WTC11 (cell line): Measurements from ENCODE around the gene PPP4R4. TPM values are rescaled to one million over a fixed set of nuclear protein-coding genes. Genes with fewer than 3 reads are reported as not detected.

Experiments used
- ATAC-seq: fragments of 200-7000 bp; cut with Tn5 transposase; 2 replicates; pipeline ENCODE4 v1.10.0; 2021; ENCODE audit warnings: mild to moderate bottlenecking, moderate library complexity
- CTCF ChIA-PET: fragments of 300-600 bp; sonication (Branson Sonifier 250); formaldehyde crosslinking; loops from one replicate; lab custom pipeline; 2021; ENCODE audit warnings: antibody characterized with exemption; lab: Charles Lee
- POLR2A ChIA-PET: fragments of 350-600 bp; sonication (Branson Sonifier 250); formaldehyde crosslinking; loops from one replicate; lab custom pipeline; 2021; ENCODE audit warnings: antibody characterized with exemption; lab: Charles Lee
- DNase-seq: peaks from one replicate; pipeline ENCODE4 v3.0.0; 2021; ENCODE audit warnings: low spot score
- H3K27ac Mint-ChIP-seq: 2 replicates; pipeline ENCODE4 v1.8.0; 2021; ENCODE audit warnings: mixed read lengths
- H3K27me3 Mint-ChIP-seq: 2 replicates; pipeline ENCODE4 v1.8.0; 2021; ENCODE audit warnings: low read depth, mild to moderate bottlenecking, moderate library complexity, mixed read lengths
- H3K36me3 Mint-ChIP-seq: 2 replicates; pipeline ENCODE4 v1.8.0; 2021; ENCODE audit warnings: mixed read lengths
- H3K4me1 Mint-ChIP-seq: 2 replicates; pipeline ENCODE4 v1.8.0; 2022; ENCODE audit warnings: mixed read lengths
- H3K4me3 Mint-ChIP-seq: 2 replicates; pipeline ENCODE4 v1.8.0; 2021; ENCODE audit warnings: mild to moderate bottlenecking, moderate library complexity, mixed read lengths
- H3K9me3 Mint-ChIP-seq: 2 replicates; pipeline ENCODE4 v1.8.0; 2021; ENCODE audit warnings: mixed read lengths
- EMX1 ChIP-seq: fragments of 250-450 bp; sonication (Bioruptor Pico); IDR thresholded peaks from 2 replicates; pipeline ENCODE4 v1.8.0; 2021; ENCODE audit warnings: mild to moderate bottlenecking
- FOXK1 ChIP-seq: sonication (generic); formaldehyde crosslinking; IDR thresholded peaks from 2 replicates; pipeline ENCODE4 v1.8.0; 2022; ENCODE audit warnings: mild to moderate bottlenecking, moderate library complexity, missing genetic modification reagents
- FOXP1 ChIP-seq: sonication (generic); formaldehyde crosslinking; IDR thresholded peaks from 2 replicates; pipeline ENCODE4 v1.8.0; 2022; ENCODE audit warnings: missing genetic modification reagents, mild to moderate bottlenecking, moderate library complexity, borderline replicate concordance
- KAT7 ChIP-seq: sonication (generic); formaldehyde crosslinking; IDR thresholded peaks from 2 replicates; pipeline ENCODE4 v1.8.1; 2023; ENCODE audit warnings: missing genetic modification reagents, mild to moderate bottlenecking, borderline replicate concordance
- NFYB ChIP-seq: sonication (generic); formaldehyde crosslinking; conservative IDR thresholded peaks from 2 replicates; pipeline ENCODE4 v1.8.0; 2022; ENCODE audit warnings: low read depth, missing genetic modification reagents
- OVOL2 ChIP-seq: fragments of 250-450 bp; sonication (Bioruptor Pico); IDR thresholded peaks from 2 replicates; pipeline ENCODE4 v1.9.0; 2021; ENCODE audit warnings: mild to moderate bottlenecking, borderline replicate concordance
- PRRX2 ChIP-seq: fragments of 250-450 bp; sonication (Bioruptor Pico); IDR thresholded peaks from 2 replicates; pipeline ENCODE4 v1.8.0; 2021; ENCODE audit warnings: mild to moderate bottlenecking
- RELA ChIP-seq: sonication (generic); formaldehyde crosslinking; IDR thresholded peaks from 2 replicates; pipeline ENCODE4 v1.8.1; 2022; ENCODE audit warnings: missing genetic modification reagents, mild to moderate bottlenecking, borderline replicate concordance
- SMAD4 ChIP-seq: sonication (generic); formaldehyde crosslinking; IDR thresholded peaks from 2 replicates; pipeline ENCODE4 v1.8.0; 2022; ENCODE audit warnings: mild to moderate bottlenecking, missing genetic modification reagents
- SP1 ChIP-seq: sonication (generic); formaldehyde crosslinking; conservative IDR thresholded peaks from 2 replicates; pipeline ENCODE4 v1.8.1; 2022; ENCODE audit warnings: missing genetic modification reagents
- ZNF121 ChIP-seq: sonication (generic); formaldehyde crosslinking; IDR thresholded peaks from 2 replicates; pipeline ENCODE4 v1.8.0; 2023; ENCODE audit warnings: missing genetic modification reagents
- ZNF138 ChIP-seq: sonication (generic); formaldehyde crosslinking; conservative IDR thresholded peaks from 2 replicates; pipeline ENCODE4 v1.8.1; 2022; ENCODE audit warnings: mild to moderate bottlenecking, moderate library complexity, missing genetic modification reagents
- ZNF423 ChIP-seq: fragments of 250-450 bp; sonication (Bioruptor Pico); IDR thresholded peaks from 2 replicates; pipeline ENCODE4 v2.1.2; 2022; ENCODE audit warnings: mild to moderate bottlenecking, moderate library complexity
- ZNF671 ChIP-seq: fragments of 250-450 bp; sonication (Bioruptor Pico); IDR thresholded peaks from 2 replicates; pipeline ENCODE4 v1.8.0; 2021; ENCODE audit warnings: mild to moderate bottlenecking
- total RNA-seq: library from RNA; stranded (reverse); gene quantifications from 3 replicates; pipeline ENCODE4 v1.2.3, GENCODE V29; 2021
- TF ChIP-seq, protein P1 (sequence below): fragments of 250-450 bp; sonication (Bioruptor Pico); IDR thresholded peaks from 2 replicates; pipeline ENCODE4 v1.9.0; 2021; ENCODE audit warnings: mild to moderate bottlenecking, borderline replicate concordance
- TF ChIP-seq, protein P2 (sequence below): sonication (generic); formaldehyde crosslinking; IDR thresholded peaks from 2 replicates; pipeline ENCODE4 v1.8.1; 2023; ENCODE audit warnings: mild to moderate bottlenecking, missing genetic modification reagents
- TF ChIP-seq, protein P3 (sequence below): sonication (generic); formaldehyde crosslinking; IDR thresholded peaks from 2 replicates; pipeline ENCODE4 v1.8.1; 2022; ENCODE audit warnings: mild to moderate bottlenecking, moderate library complexity, missing genetic modification reagents
- TF ChIP-seq, protein P4 (sequence below): sonication (generic); formaldehyde crosslinking; IDR thresholded peaks from 2 replicates; pipeline ENCODE4 v1.8.0; 2023; ENCODE audit warnings: missing genetic modification reagents, mild to moderate bottlenecking, borderline replicate concordance
- TF ChIP-seq, protein P5 (sequence below): sonication (generic); formaldehyde crosslinking; IDR thresholded peaks from 2 replicates; pipeline ENCODE4 v1.8.1; 2023; ENCODE audit warnings: mild to moderate bottlenecking, missing genetic modification reagents, moderate library complexity

PPP4R4 gene
- total RNA-seq, 1 experiment from 2014 or later: 9.6 TPM

DNA sequence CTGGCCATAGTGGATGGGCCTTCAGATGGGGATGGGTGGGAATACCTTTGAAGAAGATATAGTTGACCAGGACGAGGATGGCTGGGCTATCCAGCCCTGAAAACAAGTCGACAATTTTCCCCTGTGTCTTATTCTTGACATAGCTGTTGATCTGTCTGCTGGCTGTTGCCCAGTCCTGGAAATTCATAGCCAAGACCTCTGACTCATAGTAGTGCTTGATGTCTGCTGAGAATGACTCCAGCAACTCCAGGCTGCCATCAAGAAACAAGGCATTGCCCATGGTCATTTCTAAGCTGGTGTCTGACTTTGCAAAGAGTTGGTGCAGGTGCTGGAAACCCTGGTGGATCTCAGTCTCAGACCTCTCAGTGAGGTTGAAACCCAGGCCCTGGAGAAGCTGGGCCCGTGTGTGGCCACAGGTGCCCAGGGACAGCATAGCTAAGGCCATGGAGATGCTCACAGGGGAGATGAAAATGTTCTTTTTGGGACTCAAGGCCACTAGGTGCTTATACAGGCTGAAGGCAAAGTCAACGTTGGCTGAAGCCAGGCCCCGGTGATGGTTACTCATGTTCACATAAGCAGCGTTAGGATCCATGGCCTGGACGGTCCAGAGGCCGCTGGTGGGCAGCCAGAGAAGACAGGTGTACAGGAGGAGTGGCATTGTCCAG is 140.0 kb downstream of the PPP4R4 start (continued):
- TF ChIP-seq, protein P1, sequence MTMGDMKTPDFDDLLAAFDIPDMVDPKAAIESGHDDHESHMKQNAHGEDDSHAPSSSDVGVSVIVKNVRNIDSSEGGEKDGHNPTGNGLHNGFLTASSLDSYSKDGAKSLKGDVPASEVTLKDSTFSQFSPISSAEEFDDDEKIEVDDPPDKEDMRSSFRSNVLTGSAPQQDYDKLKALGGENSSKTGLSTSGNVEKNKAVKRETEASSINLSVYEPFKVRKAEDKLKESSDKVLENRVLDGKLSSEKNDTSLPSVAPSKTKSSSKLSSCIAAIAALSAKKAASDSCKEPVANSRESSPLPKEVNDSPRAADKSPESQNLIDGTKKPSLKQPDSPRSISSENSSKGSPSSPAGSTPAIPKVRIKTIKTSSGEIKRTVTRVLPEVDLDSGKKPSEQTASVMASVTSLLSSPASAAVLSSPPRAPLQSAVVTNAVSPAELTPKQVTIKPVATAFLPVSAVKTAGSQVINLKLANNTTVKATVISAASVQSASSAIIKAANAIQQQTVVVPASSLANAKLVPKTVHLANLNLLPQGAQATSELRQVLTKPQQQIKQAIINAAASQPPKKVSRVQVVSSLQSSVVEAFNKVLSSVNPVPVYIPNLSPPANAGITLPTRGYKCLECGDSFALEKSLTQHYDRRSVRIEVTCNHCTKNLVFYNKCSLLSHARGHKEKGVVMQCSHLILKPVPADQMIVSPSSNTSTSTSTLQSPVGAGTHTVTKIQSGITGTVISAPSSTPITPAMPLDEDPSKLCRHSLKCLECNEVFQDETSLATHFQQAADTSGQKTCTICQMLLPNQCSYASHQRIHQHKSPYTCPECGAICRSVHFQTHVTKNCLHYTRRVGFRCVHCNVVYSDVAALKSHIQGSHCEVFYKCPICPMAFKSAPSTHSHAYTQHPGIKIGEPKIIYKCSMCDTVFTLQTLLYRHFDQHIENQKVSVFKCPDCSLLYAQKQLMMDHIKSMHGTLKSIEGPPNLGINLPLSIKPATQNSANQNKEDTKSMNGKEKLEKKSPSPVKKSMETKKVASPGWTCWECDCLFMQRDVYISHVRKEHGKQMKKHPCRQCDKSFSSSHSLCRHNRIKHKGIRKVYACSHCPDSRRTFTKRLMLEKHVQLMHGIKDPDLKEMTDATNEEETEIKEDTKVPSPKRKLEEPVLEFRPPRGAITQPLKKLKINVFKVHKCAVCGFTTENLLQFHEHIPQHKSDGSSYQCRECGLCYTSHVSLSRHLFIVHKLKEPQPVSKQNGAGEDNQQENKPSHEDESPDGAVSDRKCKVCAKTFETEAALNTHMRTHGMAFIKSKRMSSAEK (CRISPR knock-in tag): no peak
- TF ChIP-seq, protein P2, sequence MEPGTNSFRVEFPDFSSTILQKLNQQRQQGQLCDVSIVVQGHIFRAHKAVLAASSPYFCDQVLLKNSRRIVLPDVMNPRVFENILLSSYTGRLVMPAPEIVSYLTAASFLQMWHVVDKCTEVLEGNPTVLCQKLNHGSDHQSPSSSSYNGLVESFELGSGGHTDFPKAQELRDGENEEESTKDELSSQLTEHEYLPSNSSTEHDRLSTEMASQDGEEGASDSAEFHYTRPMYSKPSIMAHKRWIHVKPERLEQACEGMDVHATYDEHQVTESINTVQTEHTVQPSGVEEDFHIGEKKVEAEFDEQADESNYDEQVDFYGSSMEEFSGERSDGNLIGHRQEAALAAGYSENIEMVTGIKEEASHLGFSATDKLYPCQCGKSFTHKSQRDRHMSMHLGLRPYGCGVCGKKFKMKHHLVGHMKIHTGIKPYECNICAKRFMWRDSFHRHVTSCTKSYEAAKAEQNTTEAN (CRISPR knock-in tag): no peak
- TF ChIP-seq ZNF423 (CRISPR knock-in tag) (no peak), ZNF671 (CRISPR knock-in tag) (no peak)

DNA sequence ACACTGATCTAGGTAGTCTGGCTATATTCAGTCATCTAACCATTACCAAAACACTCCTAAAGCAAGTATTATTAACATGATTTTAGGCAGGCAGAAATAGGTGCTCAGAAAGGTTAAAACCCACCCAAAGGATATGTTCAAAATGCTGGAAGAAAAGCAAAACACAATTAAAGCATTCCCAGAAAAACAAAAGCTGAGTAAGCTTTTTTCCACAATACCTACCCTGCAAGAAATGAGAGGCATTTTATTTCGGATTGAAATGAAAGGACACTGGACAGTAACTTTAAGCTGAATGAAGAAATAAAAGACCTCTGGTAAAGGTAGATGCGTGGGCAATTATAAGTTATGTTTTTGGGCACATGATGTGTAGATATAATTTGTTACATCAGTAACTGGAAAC is 140.8 kb downstream of the PPP4R4 start:
- ChIA-PET POLR2A (no interaction called here), CTCF (interaction anchor here (1.0 kb wide), 1 partner anchor 178 kb away, joined by 3 read pairs; no protein-coding TSS in a partner anchor)
- no peak overlapping the region for H3K4me3 Mint-ChIP-seq
- H3K36me3 Mint-ChIP-seq: no peaks in the 10 kb centered on the region
- DNase-seq: no peak
- H3K9me3 Mint-ChIP-seq: no peaks in the 10 kb centered on the region
- H3K27ac Mint-ChIP-seq: no peak overlapping the region
- no peaks in the 10 kb centered on the region for H3K27me3 Mint-ChIP-seq
- ATAC-seq: no peak
- H3K4me1 Mint-ChIP-seq: 0 out of 2 replicates have a peak, but pooled peaks cover 2% of the 10 kb centered on the region
- no peak for TF ChIP-seq KAT7
- no peak for TF ChIP-seq SMAD4
- TF ChIP-seq FOXK1 (CRISPR knock-in tag): no peak
- no peak for TF ChIP-seq FOXP1
- TF ChIP-seq, protein P3, sequence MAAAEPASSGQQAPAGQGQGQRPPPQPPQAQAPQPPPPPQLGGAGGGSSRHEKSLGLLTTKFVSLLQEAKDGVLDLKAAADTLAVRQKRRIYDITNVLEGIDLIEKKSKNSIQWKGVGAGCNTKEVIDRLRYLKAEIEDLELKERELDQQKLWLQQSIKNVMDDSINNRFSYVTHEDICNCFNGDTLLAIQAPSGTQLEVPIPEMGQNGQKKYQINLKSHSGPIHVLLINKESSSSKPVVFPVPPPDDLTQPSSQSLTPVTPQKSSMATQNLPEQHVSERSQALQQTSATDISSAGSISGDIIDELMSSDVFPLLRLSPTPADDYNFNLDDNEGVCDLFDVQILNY (CRISPR knock-in tag): no peak
- no peak for TF ChIP-seq SP1 (CRISPR knock-in tag)
- no peak for TF ChIP-seq ZNF138 (CRISPR knock-in tag)
- no peak for TF ChIP-seq OVOL2 (CRISPR knock-in tag)
- TF ChIP-seq, protein P1 (CRISPR knock-in tag): no peak
- TF ChIP-seq PRRX2: no peak
- TF ChIP-seq NFYB: no peak
- TF ChIP-seq, protein P4, sequence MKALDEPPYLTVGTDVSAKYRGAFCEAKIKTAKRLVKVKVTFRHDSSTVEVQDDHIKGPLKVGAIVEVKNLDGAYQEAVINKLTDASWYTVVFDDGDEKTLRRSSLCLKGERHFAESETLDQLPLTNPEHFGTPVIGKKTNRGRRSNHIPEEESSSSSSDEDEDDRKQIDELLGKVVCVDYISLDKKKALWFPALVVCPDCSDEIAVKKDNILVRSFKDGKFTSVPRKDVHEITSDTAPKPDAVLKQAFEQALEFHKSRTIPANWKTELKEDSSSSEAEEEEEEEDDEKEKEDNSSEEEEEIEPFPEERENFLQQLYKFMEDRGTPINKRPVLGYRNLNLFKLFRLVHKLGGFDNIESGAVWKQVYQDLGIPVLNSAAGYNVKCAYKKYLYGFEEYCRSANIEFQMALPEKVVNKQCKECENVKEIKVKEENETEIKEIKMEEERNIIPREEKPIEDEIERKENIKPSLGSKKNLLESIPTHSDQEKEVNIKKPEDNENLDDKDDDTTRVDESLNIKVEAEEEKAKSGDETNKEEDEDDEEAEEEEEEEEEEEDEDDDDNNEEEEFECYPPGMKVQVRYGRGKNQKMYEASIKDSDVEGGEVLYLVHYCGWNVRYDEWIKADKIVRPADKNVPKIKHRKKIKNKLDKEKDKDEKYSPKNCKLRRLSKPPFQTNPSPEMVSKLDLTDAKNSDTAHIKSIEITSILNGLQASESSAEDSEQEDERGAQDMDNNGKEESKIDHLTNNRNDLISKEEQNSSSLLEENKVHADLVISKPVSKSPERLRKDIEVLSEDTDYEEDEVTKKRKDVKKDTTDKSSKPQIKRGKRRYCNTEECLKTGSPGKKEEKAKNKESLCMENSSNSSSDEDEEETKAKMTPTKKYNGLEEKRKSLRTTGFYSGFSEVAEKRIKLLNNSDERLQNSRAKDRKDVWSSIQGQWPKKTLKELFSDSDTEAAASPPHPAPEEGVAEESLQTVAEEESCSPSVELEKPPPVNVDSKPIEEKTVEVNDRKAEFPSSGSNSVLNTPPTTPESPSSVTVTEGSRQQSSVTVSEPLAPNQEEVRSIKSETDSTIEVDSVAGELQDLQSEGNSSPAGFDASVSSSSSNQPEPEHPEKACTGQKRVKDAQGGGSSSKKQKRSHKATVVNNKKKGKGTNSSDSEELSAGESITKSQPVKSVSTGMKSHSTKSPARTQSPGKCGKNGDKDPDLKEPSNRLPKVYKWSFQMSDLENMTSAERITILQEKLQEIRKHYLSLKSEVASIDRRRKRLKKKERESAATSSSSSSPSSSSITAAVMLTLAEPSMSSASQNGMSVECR (CRISPR knock-in tag): no peak
- no peak for TF ChIP-seq ZNF121 (CRISPR knock-in tag)
- TF ChIP-seq, protein P5, sequence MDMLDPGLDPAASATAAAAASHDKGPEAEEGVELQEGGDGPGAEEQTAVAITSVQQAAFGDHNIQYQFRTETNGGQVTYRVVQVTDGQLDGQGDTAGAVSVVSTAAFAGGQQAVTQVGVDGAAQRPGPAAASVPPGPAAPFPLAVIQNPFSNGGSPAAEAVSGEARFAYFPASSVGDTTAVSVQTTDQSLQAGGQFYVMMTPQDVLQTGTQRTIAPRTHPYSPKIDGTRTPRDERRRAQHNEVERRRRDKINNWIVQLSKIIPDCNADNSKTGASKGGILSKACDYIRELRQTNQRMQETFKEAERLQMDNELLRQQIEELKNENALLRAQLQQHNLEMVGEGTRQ: no peak
- no peak for TF ChIP-seq EMX1 (CRISPR knock-in tag)
- TF ChIP-seq RELA (CRISPR knock-in tag): no peak
